ENCODE results near the gene CFAP69. TPM values are rescaled to one million over a fixed set of nuclear protein-coding genes. Genes with fewer than 3 reads are reported as not detected.

The CFAP69 gene
- total RNA-seq, 6 experiments from 2014 or later = 0.71 to 2.4 (median 1.2) TPM

DNA sequence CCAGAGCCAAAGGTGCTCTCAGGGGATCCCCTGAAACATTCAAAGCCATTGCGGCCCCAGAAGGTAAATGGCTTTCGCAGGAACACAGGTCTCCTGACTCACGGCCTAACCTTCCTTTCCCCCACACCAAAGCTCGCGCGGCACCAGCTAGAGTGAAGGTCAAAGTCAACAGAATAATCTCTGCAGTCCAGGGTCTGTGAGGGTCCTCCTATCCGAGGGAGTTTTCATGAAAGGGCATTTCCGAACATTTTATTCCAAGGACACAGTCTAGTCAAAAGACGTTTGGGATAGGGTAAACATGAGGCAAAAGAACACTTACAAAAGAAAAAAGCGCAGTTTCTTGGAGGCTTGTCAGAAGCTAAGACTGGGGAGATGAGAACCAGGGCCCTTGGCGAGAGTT is 34.0 kb upstream of the CFAP69 start:
- DNase-seq = no peak
- TF ChIP-seq, protein P1, sequence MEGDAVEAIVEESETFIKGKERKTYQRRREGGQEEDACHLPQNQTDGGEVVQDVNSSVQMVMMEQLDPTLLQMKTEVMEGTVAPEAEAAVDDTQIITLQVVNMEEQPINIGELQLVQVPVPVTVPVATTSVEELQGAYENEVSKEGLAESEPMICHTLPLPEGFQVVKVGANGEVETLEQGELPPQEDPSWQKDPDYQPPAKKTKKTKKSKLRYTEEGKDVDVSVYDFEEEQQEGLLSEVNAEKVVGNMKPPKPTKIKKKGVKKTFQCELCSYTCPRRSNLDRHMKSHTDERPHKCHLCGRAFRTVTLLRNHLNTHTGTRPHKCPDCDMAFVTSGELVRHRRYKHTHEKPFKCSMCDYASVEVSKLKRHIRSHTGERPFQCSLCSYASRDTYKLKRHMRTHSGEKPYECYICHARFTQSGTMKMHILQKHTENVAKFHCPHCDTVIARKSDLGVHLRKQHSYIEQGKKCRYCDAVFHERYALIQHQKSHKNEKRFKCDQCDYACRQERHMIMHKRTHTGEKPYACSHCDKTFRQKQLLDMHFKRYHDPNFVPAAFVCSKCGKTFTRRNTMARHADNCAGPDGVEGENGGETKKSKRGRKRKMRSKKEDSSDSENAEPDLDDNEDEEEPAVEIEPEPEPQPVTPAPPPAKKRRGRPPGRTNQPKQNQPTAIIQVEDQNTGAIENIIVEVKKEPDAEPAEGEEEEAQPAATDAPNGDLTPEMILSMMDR (IDR thresholded peaks at IDR 0.05) = no peak
- Mint-ChIP-seq H3K4me1 (ENCODE audit: low read depth) (peaks cover 16% of the 10 kb centered on the region), H3K36me3 (ENCODE audit: low read depth) (no peaks in the 10 kb centered on the region), H3K9me3 (no peaks in the 10 kb centered on the region), H3K27ac (peak overlapping the region; percentile 82), H3K4me3 (no peak overlapping the region), H3K27me3 (ENCODE audit: insufficient read depth) (no peaks in the 10 kb centered on the region)

DNA sequence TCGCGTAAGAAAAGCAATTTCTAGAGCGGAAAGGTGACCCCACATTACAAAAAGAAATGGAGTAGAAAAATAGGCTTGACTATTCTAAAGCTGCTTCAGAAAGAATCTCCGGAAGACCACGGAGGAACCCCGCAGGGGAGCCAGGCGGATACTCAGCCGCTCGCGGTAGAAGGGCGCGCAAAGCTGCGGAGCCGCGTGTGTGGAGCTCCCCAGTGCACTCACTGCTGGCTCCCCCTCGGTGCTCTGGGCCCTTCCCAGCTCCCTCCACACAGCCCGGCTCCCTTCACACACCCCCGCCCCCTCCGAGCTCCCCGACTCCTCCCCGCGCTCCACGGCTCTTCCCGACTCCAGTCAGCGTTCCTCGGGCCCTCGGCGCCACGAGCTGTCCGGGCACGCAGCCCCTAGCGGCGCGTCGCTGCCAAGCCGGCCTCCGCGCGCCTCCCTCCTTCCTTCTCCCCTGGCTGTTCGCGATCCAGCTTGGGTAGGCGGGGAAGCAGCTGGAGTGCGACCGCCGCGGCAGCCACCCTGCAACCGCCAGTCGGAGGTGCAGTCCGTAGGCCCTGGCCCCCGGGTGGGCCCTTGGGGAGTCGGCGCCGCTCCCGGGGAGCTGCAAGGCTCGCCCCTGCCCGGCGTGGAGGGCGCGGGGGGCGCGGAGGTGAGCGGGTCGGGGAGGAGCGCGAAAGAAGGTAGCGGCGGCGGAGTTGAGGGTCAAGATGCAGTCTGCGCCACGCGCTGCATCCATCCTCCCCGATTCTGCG is 33.4 kb upstream of the CFAP69 start, which contains the start of gene STEAP2:
TSS of gene STEAP2 (plus strand) at position 350 of the 758 bp plus-strand sequence. CDS start 13,343 bp downstream, outside the sequence.
- Mint-ChIP-seq H3K4me3 (no peak within 1 kb of the TSS), H3K36me3 (ENCODE audit: low read depth) (no peaks in the 10 kb centered on the region), H3K4me1 (ENCODE audit: low read depth) (peaks cover 16% of the 10 kb centered on the region), H3K27ac (peak within 1 kb of the TSS; percentile 82), H3K27me3 (ENCODE audit: insufficient read depth) (no peaks in the 10 kb centered on the region), H3K9me3 (no peaks in the 10 kb centered on the region)
- DNase-seq = peak; percentile 89
- TF ChIP-seq, protein P1 (IDR thresholded peaks at IDR 0.05) = peak; percentile 81

DNA sequence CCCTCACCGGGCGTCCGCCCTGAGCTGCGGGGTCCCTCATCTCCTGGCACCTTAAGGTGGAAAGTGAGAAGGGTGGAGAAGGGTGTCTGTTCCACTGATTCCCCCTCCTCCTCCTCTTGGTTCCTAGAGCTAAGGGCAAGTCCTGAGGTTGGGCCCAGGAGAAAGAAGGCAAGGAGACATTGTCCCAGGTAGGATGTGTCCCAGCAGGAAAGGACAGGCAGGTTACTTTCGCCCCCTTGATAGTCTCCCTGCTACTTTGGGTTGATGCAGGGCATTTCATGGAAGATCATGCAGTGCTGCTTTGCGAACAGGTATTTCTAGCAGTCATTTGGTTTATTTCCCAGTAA is 32.9 kb upstream of the CFAP69 start:
- Mint-ChIP-seq H3K4me1 (ENCODE audit: low read depth) (peaks cover 16% of the 10 kb centered on the region), H3K9me3 (no peaks in the 10 kb centered on the region)
- TF ChIP-seq, protein P1 (IDR thresholded peaks at IDR 0.05) = no peak

DNA sequence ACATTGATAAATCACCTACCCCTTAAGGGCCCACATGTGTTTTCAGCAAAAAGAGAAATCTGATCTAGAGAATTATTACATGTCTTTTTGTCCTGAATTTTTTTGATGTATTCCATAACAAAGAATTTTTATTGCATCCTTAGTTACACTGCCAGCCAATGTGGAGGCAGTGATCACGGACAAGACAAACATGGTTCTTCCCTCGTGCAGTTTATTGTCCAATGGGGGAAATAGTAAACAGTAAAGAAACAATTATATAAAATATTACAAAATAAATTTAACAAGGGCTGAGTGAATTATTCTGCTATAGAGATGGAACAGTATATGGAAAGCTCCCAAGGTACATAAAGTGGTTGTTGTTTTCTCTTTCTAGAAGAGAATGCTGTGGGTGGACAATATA is 31.5 kb upstream of the CFAP69 start:
- TF ChIP-seq, protein P1 (IDR thresholded peaks at IDR 0.05) = no peak
- Mint-ChIP-seq H3K9me3 (no peaks in the 10 kb centered on the region), H3K4me3 (no peak overlapping the region), H3K27ac (no peak overlapping the region), H3K27me3 (ENCODE audit: insufficient read depth) (no peaks in the 10 kb centered on the region), H3K36me3 (ENCODE audit: low read depth) (peaks cover 5% of the 10 kb centered on the region; the same call in 1 of the 2 replicates), H3K4me1 (ENCODE audit: low read depth) (peaks cover 16% of the 10 kb centered on the region)
- no peak for DNase-seq

More for the DNA sequence above, 32.9 kb upstream of the CFAP69 start:
- H3K4me3 Mint-ChIP-seq = no peak overlapping the region
- H3K36me3 Mint-ChIP-seq (ENCODE audit: low read depth) = peaks cover 1% of the 10 kb centered on the region; the same call in 1 of the 2 replicates
- no peak for DNase-seq
- no peaks in the 10 kb centered on the region for H3K27me3 Mint-ChIP-seq (ENCODE audit: insufficient read depth)
- H3K27ac Mint-ChIP-seq = peak overlapping the region; percentile 44; the same call in 1 of the 2 replicates

DNA sequence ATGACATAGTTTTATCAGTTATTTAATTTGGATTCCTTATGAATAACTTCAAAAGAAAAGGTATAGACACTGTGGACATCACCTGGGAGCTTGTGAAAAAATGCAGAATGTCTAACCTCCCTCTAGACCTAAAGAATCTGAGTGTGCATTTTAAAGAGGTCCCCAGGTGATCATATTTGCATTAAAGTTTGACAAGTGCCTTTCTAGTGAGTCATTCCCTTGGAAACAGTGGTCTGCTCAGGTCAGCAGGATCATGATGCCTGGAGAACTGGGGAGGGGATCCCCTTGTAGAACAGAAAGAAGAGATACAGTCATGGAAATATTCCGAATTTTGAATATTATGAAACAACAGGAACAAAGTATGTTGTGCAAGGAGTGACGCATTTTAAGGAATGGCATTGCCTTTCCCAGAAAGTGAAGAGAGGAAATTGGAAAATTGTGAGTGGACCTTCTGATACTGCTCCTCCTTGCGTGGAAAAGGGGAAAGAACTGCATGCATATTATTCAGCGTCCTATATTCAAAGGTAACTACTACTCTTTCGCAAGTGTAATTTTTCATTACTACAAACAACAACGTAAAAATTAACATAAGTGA is 28.8 kb upstream of the CFAP69 start:
- DNase-seq = no peak
- no peaks in the 10 kb centered on the region for H3K9me3 Mint-ChIP-seq
- H3K4me3 Mint-ChIP-seq = no peak overlapping the region
- no peak overlapping the region for H3K27ac Mint-ChIP-seq
- no peaks in the 10 kb centered on the region for H3K27me3 Mint-ChIP-seq (ENCODE audit: insufficient read depth)
- peaks cover 2% of the 10 kb centered on the region for H3K4me1 Mint-ChIP-seq (ENCODE audit: low read depth)
- TF ChIP-seq, protein P1 (IDR thresholded peaks at IDR 0.05) = no peak
- H3K36me3 Mint-ChIP-seq (ENCODE audit: low read depth) = peaks cover 5% of the 10 kb centered on the region; the same call in 1 of the 2 replicates
